K562 (cell line): Measurements from ENCODE around the gene USH2A. TPM values are rescaled to one million over a fixed set of nuclear protein-coding genes. Genes with fewer than 3 reads are reported as not detected.

ENCODE experiments used
- ATAC-seq: fragments of 200-7000 bp; cut with Tn5 transposase; 3 replicates; pipeline ENCODE4 v1.9.1; 2020; ENCODE audit warnings: moderate library complexity
- BruUV-seq: library from RNA; stranded (reverse); fragments of 400-500 nt; replicated peaks from 2 replicates; lab custom pipeline; 2021; lab: Mats Ljungman, UMichigan
- CTCF ChIA-PET: fragments of 300-600 bp; formaldehyde crosslinking; extraction: SDS; loops from one replicate; lab custom pipeline; 2021; ENCODE audit warnings: low intra/inter-chr PET ratio; lab: Yijun Ruan, JAX
- POLR2A ChIA-PET: fragments of 300-600, 350-650 bp; sonication (Branson Sonifier 250); formaldehyde crosslinking; extraction: SDS; loops from one replicate; lab custom pipeline; 2021; ENCODE audit warnings: antibody characterized with exemption, inconsistent platforms; lab: Yijun Ruan, JAX
- DNase-seq, 4 experiments: peaks; one replicate each; pipeline versions ENCODE4 v3.0.0 to v3.0.0-alpha.2; 2011 to 2018; ENCODE audit warnings: low spot score in 3 of 4, mixed read lengths in 3 of 4; ENCODE audit errors: extremely low read depth in 1 of 4
- FAIRE-seq: peaks from 2 replicates; lab custom pipeline; 2011; peaks lifted over from hg19 to GRCh38; lab: Jason Lieb, UNC
- H2AFZ ChIP-seq: 2 replicates; pipeline ENCODE4 v1.6.0; 2011; ENCODE audit warnings: low read depth, low read length, control low read depth, inconsistent platforms
- H3K27ac ChIP-seq: fragments of 200-600 bp; 3 replicates; pipeline ENCODE4 v1.8.0; 2011; ENCODE audit warnings: low read depth, mild to moderate bottlenecking, control low read depth, inconsistent platforms, low read length, moderate library complexity, mixed read lengths; ENCODE audit errors: extremely low read depth
- H3K27me3 ChIP-seq, 2 experiments: fragments of 300-600 bp in 1 of 2; 2 replicates in 1 of 2; 3 replicates in 1 of 2; pipeline versions ENCODE4 v1.6.0 to v1.8.0; 2011; ENCODE audit warnings: inconsistent platforms in 2 of 2, low read length in 2 of 2, mild to moderate bottlenecking in 1 of 2, mixed read lengths in 1 of 2, moderate library complexity in 1 of 2; ENCODE audit not compliant: control insufficient read depth in 2 of 2, insufficient read depth in 2 of 2
- H3K36me3 ChIP-seq: fragments of 300-600 bp; 3 replicates; pipeline ENCODE4 v1.8.0; 2011; ENCODE audit warnings: mild to moderate bottlenecking, low read length, inconsistent platforms; ENCODE audit not compliant: control insufficient read depth, insufficient read depth
- H3K4me1 ChIP-seq, 2 experiments: fragments of 200-600 bp in 1 of 2; replicated peaks in 1 of 2; 2 replicates in 1 of 2; 3 replicates in 1 of 2; pipeline versions ENCODE4 v1.5.1 to v1.8.0; 2011; ENCODE audit warnings: inconsistent platforms in 2 of 2, low read length in 2 of 2, mild to moderate bottlenecking in 1 of 2, mixed read lengths in 1 of 2, moderate library complexity in 1 of 2; ENCODE audit not compliant: control insufficient read depth in 2 of 2, insufficient read depth in 2 of 2
- H3K4me2 ChIP-seq: 2 replicates; pipeline ENCODE4 v1.6.1; 2011; ENCODE audit warnings: low read length, control low read depth, inconsistent platforms, mixed read lengths; ENCODE audit not compliant: insufficient read depth
- H3K4me3 ChIP-seq: fragments of 200-600 bp; sonication (generic), shearing (Covaris generic); 2 replicates; pipeline ENCODE4 v1.5.1; 2016; ENCODE audit warnings: control low read depth, inconsistent platforms
- H3K79me2 ChIP-seq: fragments of 200-600 bp; 3 replicates; pipeline ENCODE4 v1.8.0; 2011; ENCODE audit warnings: low read length, inconsistent platforms; ENCODE audit not compliant: control insufficient read depth, insufficient read depth
- H3K9ac ChIP-seq, 2 experiments: 2 replicates each; pipeline versions ENCODE4 v1.6.0 to v1.6.1; 2011; ENCODE audit warnings: low read depth in 2 of 2, low read length in 2 of 2, control low read depth in 1 of 2, inconsistent platforms in 1 of 2, mild to moderate bottlenecking in 1 of 2, mixed read lengths in 1 of 2; ENCODE audit not compliant: insufficient read depth in 1 of 2
- H3K9me1 ChIP-seq: one replicate; pipeline ENCODE4 v1.6.0; 2011; ENCODE audit warnings: inconsistent platforms, mild to moderate bottlenecking, low read length, moderate library complexity; ENCODE audit not compliant: control insufficient read depth, insufficient read depth
- H3K9me3 ChIP-seq: replicated peaks from 2 replicates; pipeline ENCODE4 v1.5.1; 2011; ENCODE audit warnings: low read depth, low read length, inconsistent platforms; ENCODE audit not compliant: control insufficient read depth, insufficient read depth
- H4K20me1 ChIP-seq: replicated peaks from 2 replicates; pipeline ENCODE4 v1.6.1; 2011; ENCODE audit warnings: low read length, inconsistent platforms, mixed read lengths; ENCODE audit not compliant: control insufficient read depth, insufficient read depth
- BRD9 ChIP-seq: fragments of 450-650 bp; IDR thresholded peaks from 2 replicates; pipeline ENCODE4 v1.6.1; 2018; ENCODE audit warnings: low read depth; ENCODE audit not compliant: partially characterized antibody
- CBX3 ChIP-seq, 2 experiments: IDR thresholded peaks; 1 replicate in 1 of 2; 2 replicates in 1 of 2; pipeline ENCODE4 v1.6.1; 2012; ENCODE audit warnings: inconsistent platforms in 2 of 2, low read length in 2 of 2, borderline replicate concordance in 1 of 2, control low read depth in 1 of 2
- DPF2 ChIP-seq: fragments of 450-650 bp; IDR thresholded peaks from 2 replicates; pipeline ENCODE4 v1.6.1; 2016
- EZH2 ChIP-seq: IDR thresholded peaks from 2 replicates; pipeline ENCODE4 v1.6.1; 2012; ENCODE audit warnings: low read depth, mild to moderate bottlenecking, inconsistent platforms, low read length, borderline replicate concordance
- HDAC1 ChIP-seq, 2 experiments: fragments of 450-650 bp; IDR thresholded peaks; 2 replicates each; pipeline ENCODE4 v1.6.1; 2016 to 2017; ENCODE audit warnings: inconsistent platforms in 1 of 2, mild to moderate bottlenecking in 1 of 2, moderate library complexity in 1 of 2
- HMGN3 ChIP-seq: IDR thresholded peaks from 2 replicates; pipeline ENCODE4 v1.6.1; 2011; ENCODE audit warnings: borderline replicate concordance, low read depth, mild to moderate bottlenecking, mixed read lengths, low read length; ENCODE audit not compliant: insufficient read length; ENCODE audit errors: extremely low read depth
- KAT8 ChIP-seq: fragments of 450-650 bp; IDR thresholded peaks from 2 replicates; pipeline ENCODE4 v1.6.1; 2016; ENCODE audit warnings: low read depth, mild to moderate bottlenecking
- MEF2A ChIP-seq: IDR thresholded peaks from 2 replicates; pipeline ENCODE4 v1.6.1; 2011; ENCODE audit warnings: low read depth, mild to moderate bottlenecking, low read length, moderate library complexity; ENCODE audit not compliant: control insufficient read depth
- NFIX ChIP-seq: fragments of 250-450 bp; sonication (Bioruptor Pico); IDR thresholded peaks from 2 replicates; pipeline ENCODE4 v1.4.0; 2020; ENCODE audit warnings: low read depth, mild to moderate bottlenecking, moderate library complexity
- POU5F1 ChIP-seq: fragments of 150-350 bp; IDR thresholded peaks from 2 replicates; pipeline ENCODE4 v1.6.1; 2014; ENCODE audit warnings: borderline replicate concordance, low read length, low read depth, mild to moderate bottlenecking; ENCODE audit not compliant: partially characterized antibody
- TARDBP ChIP-seq: fragments of 450-650 bp; IDR thresholded peaks from 2 replicates; pipeline ENCODE4 v1.6.1; 2016
- ZBTB17 ChIP-seq: fragments of 450-650 bp; formaldehyde crosslinking; IDR thresholded peaks from 2 replicates; pipeline ENCODE4 v1.4.0; 2020; ENCODE audit warnings: mild to moderate bottlenecking
- ZEB2 ChIP-seq: fragments of 450-650 bp; IDR thresholded peaks from 2 replicates; pipeline ENCODE4 v1.6.1; 2016
- ZFP36 ChIP-seq: fragments of 150-350 bp; IDR thresholded peaks from 2 replicates; pipeline ENCODE4 v1.6.1; 2018; ENCODE audit warnings: low read length, low read depth; ENCODE audit not compliant: partially characterized antibody
- ZNF449 ChIP-seq: fragments of 250-450 bp; sonication (Bioruptor Pico); IDR thresholded peaks from 2 replicates; pipeline ENCODE4 v1.8.0; 2022; ENCODE audit warnings: moderate library complexity, mild to moderate bottlenecking, inconsistent platforms
- ZNF511 ChIP-seq: sonication (generic); formaldehyde crosslinking; IDR thresholded peaks from 2 replicates; pipeline ENCODE4 v1.8.0; 2022; ENCODE audit warnings: mild to moderate bottlenecking, missing genetic modification reagents
- WGBS: fragments of 100-300 bp; shearing (Covaris generic); methylation state at CpG from one replicate; pipeline ENCODE4 v1.1.6; 2016; ENCODE audit warnings: low coverage, mixed read lengths; ENCODE audit not compliant: insufficient coverage; ENCODE audit errors: missing lambda C conversion rate; 5-methylcytosine and 5-hydroxymethylcytosine counted together
- in situ Hi-C: fragments of 300-500 bp; cut with MboI; formaldehyde crosslinking; loops from 4 replicates; pipeline ENCODE4 v1.15.0; 2018; ENCODE audit warnings: inconsistent platforms, mixed read lengths
- intact Hi-C: fragments of 100-400 bp; cut with micrococcal nuclease; formaldehyde crosslinking; loops from 2 replicates; pipeline ENCODE4 v1.14.2; 2022
- polyA plus RNA-seq, 8 experiments: library from polyadenylated mRNA; depleted of rRNA in 4 of 8; stranded (reverse) in 5 of 8; unstranded in 3 of 8; fragments of >200 nt; fragmentation: Nextera tagmentation in 2 of 8; fragmentation: Illumina TruSeq in 1 of 8; extraction: Ambion mirVana in 2 of 8; extraction: Trizol in 1 of 8; gene quantifications; 2 replicates each; pipeline versions ENCODE4 v1.2.1 to v1.2.3, GENCODE V29; 2011 to 2014; ENCODE audit warnings: inconsistent platforms in 1 of 8, missing spikeins in 1 of 8
- total RNA-seq, 7 experiments: library from RNA; depleted of rRNA in 6 of 7; stranded (reverse); fragments of >200 nt in 6 of 7; fragmentation: Illumina TruSeq in 2 of 7; extraction: Trizol in 2 of 7; gene quantifications; 2 replicates each; pipeline versions ENCODE4 v1.2.1 to v1.2.3, GENCODE V29; 2011 to 2021; ENCODE audit warnings: low replicate concordance in 1 of 7
- TF ChIP-seq, protein P1 (sequence below): fragments of 450-650 bp; conservative IDR thresholded peaks from 2 replicates; pipeline ENCODE4 v1.6.1; 2016; ENCODE audit warnings: missing genetic modification characterization, low read depth, mild to moderate bottlenecking, missing compliant biosample characterization, moderate library complexity
- TF ChIP-seq, protein P2 (sequence below): sonication (generic); formaldehyde crosslinking; IDR thresholded peaks from 2 replicates; pipeline ENCODE4 v1.8.1; 2023; ENCODE audit warnings: mild to moderate bottlenecking, missing genetic modification reagents

The USH2A gene
- total and polyA plus RNA-seq, 9 of the 15 experiments (the other 6 are each of a cell fraction or from before 2014, with no cell fraction given) = under 0.01 TPM; not detected in 7

GRCh38 chr1:215883004-215883403 is 540.2 kb downstream of the USH2A start (continued):
- TF ChIP-seq EZH2 (no peak), HDAC1 (IDR thresholded peaks at IDR 0.05) (no peak), TARDBP (no peak), ZEB2 (no peak), DPF2 (no peak), ZBTB17 (no peak), NFIX (CRISPR knock-in tag) (no peak), ZNF449 (CRISPR knock-in tag) (no peak), POU5F1 (no peak), ZFP36 (no peak)
- TF ChIP-seq, protein P1, sequence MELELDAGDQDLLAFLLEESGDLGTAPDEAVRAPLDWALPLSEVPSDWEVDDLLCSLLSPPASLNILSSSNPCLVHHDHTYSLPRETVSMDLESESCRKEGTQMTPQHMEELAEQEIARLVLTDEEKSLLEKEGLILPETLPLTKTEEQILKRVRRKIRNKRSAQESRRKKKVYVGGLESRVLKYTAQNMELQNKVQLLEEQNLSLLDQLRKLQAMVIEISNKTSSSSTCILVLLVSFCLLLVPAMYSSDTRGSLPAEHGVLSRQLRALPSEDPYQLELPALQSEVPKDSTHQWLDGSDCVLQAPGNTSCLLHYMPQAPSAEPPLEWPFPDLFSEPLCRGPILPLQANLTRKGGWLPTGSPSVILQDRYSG = no peak

DNA sequence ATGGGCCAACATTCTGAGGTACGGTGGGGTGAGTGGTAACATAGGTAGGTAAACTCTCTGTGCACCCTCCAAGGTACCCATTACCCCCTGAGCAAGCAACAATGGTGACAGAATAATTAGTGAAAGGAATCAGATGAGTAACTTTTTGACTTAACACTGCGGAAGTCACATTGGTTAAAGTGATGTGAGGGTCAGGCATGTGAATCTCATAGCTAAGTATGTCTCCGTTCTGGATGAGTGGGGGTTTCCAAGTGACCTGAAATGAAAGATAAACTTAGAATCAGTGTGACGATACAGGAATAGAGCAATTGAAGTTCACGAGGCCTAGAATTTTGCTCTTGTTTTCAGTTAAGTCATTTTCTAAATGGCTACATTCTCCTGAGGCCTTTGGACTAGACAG is 544.4 kb downstream of the USH2A start:
- no peaks in the 10 kb centered on the region for H3K9me3 ChIP-seq
- H2AFZ ChIP-seq = no peak overlapping the region
- no peak overlapping the region for H3K9ac ChIP-seq
- in situ Hi-C loops = no loop called here
- ChIA-PET CTCF (no interaction called here), POLR2A (no interaction called here)
- FAIRE-seq (no peak), ATAC-seq (no peak), DNase-seq (no peak)
- H3K4me3 ChIP-seq = no peak overlapping the region
- intact Hi-C loops = no loop called here
- 1% methylated on average over 5 of the region's 5 CpGs for WGBS
- H3K27me3 ChIP-seq = no peaks in the 10 kb centered on the region
- BruUV-seq = no TSS peak
- H3K27ac ChIP-seq = no peak overlapping the region
- no peaks in the 10 kb centered on the region for H3K79me2 ChIP-seq
- no peaks in the 10 kb centered on the region for H4K20me1 ChIP-seq
- H3K4me1 ChIP-seq = no peaks in the 10 kb centered on the region
- no peaks in the 10 kb centered on the region for H3K9me1 ChIP-seq
- H3K36me3 ChIP-seq = no peaks in the 10 kb centered on the region
- H3K4me2 ChIP-seq = no peak overlapping the region
- TF ChIP-seq CBX3 (IDR thresholded peaks at IDR 0.05; ENCODE audit: borderline replicate concordance in 1 of 2, low read length in 2 of 2) = no peak
- TF ChIP-seq HMGN3 = no peak
- no peak for TF ChIP-seq ZNF511 (CRISPR knock-in tag)
- TF ChIP-seq, protein P2, sequence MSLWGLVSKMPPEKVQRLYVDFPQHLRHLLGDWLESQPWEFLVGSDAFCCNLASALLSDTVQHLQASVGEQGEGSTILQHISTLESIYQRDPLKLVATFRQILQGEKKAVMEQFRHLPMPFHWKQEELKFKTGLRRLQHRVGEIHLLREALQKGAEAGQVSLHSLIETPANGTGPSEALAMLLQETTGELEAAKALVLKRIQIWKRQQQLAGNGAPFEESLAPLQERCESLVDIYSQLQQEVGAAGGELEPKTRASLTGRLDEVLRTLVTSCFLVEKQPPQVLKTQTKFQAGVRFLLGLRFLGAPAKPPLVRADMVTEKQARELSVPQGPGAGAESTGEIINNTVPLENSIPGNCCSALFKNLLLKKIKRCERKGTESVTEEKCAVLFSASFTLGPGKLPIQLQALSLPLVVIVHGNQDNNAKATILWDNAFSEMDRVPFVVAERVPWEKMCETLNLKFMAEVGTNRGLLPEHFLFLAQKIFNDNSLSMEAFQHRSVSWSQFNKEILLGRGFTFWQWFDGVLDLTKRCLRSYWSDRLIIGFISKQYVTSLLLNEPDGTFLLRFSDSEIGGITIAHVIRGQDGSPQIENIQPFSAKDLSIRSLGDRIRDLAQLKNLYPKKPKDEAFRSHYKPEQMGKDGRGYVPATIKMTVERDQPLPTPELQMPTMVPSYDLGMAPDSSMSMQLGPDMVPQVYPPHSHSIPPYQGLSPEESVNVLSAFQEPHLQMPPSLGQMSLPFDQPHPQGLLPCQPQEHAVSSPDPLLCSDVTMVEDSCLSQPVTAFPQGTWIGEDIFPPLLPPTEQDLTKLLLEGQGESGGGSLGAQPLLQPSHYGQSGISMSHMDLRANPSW (CRISPR knock-in tag) = no peak
- TF ChIP-seq KAT8 = no peak
- TF ChIP-seq BRD9 = no peak
- TF ChIP-seq MEF2A = no peak
- TF ChIP-seq HDAC1 (IDR thresholded peaks at IDR 0.05) = no peak
